Epidermal melanocyte (primary cell): ENCODE results near the gene FAM222B.
"Not testable (repeated sequence)": the region's sequence is repeated elsewhere in the genome, so short reads cannot be mapped to it uniquely, and the experiment has no call there.

Experiments
- DNase-seq: peaks from one replicate; pipeline ENCODE4 v3.0.0; 2011; ENCODE audit warnings: low spot score; ENCODE audit not compliant: insufficient read length

FAM222B gene

DNA sequence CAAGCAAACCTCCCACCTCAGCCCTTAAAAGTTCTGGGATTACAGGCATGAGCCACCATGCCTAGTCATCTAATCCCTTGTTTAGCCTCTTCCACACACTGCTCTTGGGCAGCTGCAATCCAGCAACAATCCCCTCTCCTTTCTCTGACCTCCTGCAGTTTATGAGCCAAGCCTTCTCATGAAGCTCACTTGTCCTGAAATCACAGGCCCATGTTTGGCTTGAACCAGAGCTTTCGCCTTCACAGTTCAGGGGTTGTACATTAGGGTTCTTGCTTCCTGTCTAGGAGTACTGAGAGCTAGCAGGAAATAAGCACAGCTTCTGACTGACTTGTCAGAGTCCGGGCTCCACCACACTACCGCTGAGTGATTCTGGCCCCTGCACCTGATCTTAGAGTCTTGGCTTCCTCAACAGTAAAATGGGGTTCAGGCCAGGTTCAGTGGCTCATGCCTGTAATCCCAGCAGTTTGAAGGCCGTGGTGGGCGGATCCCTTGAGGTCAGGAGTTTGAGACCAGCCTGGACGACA is 28.5 kb upstream of the FAM222B start:
- no peak for DNase-seq

DNA sequence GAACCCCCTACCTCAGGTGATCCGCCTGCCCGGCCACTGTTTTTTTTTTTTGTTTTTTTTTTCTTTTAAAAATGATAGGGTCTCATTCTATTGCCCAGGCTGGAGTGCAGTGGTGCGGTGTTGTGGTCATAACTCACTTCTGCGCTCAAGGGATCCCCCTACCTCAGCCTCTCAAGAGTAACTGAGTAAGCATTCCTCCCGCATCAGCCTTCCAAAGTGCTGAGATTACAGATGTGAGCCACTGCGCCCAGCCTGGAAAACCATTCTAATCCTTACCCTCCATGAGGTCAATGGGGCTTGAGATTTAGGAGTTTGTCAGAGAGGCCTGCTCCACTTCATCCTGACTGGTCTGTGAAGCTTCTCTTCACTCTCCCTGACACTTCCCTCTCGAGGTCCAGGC is 24.7 kb upstream of the FAM222B start:
- DNase-seq: no peak

DNA sequence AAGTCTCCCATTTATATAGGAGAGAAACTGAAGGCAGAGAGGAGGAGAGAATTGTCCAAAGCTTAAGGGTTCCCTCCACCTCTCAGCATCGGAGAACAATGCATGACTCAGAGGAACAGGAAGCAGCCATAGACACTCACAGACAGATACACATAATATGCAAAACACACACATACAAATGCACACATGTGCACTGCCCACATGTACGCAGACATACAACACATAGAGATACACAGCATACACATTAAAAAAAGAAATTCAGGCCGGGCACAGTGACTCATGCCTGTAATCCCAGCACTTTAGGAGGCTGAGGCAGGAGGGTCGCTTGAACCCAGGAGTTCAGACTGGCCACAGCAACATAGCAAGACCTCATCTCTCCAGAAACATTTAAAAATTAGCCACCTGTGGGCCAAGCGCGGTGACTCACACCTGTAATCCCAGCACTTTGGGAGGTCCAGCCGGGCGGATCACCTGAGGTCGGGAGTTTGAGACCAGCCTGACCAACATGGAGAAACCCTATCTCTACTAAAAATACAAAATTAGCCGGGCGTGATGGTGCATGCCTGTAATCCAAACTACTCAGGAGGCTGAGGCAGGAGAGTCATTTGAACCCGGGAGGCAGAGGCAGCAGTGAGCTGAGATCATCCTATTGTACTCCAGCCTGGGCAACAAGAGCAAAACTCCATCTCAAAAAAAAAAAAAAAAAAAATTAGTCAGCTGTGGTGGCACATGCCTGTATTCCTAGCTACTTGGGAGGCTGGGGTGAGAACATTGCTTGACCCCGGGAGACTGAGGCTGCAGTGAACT is 23.6 kb upstream of the FAM222B start:
- DNase-seq: no peak

DNA sequence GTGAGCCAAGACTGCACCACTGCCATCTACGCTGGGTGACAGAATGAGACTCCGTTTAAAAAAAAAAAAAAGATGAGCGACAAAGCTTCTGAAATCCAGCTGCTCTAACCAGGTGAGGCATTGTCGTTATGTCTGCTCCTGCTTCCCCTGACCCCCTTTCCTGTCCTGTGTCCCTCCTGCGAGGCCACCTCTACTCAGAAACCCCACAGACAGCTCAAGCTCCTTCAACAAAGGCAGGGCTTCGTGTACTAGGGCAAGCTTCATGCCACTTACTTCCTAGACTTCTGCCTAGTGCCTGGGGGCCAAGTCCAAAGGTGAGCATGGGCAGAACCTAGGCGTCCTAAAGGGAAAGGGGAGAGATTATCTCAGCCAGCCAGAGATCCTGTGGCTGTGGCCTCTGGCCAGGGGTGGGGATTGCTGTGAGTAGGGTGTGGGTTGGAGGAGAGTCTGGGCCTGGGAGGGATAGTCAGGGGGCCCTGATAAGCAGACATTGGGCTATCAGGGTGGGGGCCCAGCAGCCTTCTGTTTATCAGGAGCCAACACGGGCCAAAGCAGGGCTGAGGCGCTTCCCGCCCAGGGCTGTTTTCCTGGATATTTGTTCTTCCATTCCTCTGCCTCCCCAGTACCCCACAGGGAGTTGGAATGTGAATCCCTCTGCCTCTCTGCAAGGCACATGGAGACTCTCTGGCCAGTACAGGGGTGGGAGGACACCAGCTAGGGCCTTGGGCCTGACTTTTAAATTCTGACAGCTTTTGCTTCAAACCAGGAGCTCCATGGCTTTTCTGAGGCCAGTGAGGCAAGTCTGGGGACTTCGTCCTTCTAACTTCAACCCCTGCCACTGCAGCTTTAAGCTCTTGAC is 22.6 kb upstream of the FAM222B start:
- no peak for DNase-seq

DNA sequence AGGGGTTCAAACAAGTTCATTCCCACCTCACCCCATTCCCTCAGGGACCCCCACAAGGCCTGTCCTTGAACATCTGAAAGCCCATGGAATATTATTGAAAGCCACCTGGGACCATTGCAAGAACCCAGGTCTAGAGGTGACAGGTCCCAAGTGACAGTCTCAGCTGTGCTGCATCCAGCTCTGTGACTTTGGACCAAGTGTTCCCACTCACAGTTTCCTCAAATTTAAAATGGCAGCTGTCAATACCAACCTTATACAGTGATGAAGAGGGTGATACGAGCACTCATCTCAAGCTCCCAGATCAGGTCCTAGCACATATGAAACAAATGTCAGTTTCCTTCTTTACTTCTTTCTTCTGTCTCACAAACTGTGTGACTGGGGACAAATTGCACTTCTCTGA is 21.4 kb upstream of the FAM222B start:
- DNase-seq: no peak

DNA sequence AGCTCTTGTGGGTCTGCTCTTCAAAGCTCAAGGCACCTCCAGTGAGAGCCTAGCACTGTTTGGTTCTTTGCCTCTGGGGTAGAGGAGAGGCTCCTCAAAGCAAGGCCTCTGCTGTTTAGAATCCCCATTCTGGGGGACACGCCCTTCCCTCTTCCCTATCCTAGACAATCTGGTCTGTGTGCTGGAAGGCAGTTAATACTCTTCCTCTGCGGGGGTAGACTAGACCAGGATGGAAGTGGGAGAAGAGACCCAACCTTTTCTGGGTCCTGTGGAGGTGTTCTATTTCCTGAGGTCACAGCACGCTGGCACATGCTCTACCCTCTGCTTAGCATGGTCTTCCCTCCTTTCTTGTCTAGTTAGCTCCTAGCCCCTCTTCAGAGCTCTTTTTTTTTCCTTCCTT is 20.0 kb upstream of the FAM222B start:
- DNase-seq: no peak

DNA sequence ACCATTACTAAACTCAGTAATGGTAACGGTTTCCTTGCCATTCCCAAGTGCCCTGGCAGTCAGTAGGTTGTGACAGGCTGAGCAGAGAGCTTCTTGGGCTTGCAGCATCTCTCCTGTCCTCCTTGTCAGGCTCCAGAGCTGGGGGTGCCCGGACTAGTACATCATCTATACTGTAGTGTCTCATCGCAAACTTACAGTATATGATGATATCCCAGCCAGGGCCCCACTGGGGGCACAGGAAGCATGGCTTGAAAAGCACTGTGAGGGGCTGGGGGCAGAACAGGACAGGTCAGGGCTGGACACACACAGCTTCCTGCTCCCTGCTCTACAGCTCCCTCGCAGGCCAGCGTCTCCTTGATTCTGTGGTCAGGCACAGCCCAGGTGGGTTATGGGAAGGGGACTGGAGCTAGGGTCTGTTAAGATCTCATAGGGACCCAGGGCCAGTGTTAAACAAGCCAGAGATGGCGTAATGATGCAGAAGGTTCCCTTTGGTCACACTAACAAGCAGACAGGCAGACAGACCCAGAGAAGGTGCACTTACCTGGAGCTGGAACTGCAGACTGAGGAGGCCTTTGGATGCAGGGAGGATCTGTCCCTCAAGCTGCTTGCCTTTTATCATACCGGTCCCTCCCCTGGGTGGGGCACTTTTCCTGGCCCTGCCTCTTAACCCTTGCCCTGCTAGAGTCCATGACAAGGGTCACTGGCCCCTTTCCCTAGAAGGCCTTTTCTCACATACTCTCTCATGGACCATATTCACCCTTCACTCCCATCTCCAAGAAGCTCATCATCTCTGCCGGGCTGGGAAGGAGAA is 19.0 kb upstream of the FAM222B start:
- DNase-seq: no peak

DNA sequence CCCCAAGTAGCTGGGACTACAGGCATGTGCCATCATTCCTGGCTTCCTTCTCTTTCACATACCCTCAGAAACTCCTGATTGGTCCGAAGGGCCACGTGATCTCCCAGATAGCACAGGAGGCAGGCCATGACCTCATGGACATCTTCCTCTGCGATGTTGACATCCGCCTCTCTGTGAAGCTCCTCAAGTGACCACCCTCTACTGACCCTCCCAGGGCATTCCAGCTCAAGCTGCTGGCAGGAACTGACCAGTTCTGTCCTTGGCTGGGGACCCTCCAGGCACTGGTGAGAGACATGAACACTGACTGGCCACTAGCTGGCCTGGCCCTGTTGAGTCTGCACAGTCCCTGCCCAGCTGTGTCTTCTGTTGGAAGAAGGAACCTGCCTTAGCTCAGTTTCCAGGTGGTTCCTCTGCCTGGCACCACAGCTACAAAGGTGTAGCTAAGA is 17.8 kb upstream of the FAM222B start:
- DNase-seq: no peak

DNA sequence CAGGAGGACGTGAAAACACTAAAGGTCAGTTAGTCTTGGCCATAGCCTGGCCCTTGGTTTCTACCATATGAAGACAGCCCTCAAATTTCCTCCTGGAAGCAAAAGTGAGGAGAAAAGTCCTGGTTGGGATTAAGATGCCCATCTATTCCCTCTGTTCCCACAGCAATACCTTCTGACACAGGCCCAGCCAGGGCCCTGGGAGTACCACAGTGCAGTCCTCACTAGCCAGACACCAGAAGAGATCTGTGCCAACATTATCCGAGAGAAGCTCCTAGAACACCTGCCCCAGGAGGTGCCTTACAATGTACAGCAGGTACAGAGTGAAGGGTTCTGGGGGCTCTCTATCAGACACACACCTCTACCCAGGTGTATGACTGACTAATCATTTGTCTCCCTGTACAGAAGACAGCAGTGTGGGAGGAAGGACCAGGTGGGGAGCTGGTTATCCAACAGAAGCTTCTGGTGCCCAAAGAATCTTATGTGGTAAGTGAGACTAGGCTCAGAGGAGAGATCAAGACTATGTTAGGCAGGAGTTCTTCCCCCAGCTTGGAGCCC is 16.3 kb upstream of the FAM222B start:
- DNase-seq: no peak

DNA sequence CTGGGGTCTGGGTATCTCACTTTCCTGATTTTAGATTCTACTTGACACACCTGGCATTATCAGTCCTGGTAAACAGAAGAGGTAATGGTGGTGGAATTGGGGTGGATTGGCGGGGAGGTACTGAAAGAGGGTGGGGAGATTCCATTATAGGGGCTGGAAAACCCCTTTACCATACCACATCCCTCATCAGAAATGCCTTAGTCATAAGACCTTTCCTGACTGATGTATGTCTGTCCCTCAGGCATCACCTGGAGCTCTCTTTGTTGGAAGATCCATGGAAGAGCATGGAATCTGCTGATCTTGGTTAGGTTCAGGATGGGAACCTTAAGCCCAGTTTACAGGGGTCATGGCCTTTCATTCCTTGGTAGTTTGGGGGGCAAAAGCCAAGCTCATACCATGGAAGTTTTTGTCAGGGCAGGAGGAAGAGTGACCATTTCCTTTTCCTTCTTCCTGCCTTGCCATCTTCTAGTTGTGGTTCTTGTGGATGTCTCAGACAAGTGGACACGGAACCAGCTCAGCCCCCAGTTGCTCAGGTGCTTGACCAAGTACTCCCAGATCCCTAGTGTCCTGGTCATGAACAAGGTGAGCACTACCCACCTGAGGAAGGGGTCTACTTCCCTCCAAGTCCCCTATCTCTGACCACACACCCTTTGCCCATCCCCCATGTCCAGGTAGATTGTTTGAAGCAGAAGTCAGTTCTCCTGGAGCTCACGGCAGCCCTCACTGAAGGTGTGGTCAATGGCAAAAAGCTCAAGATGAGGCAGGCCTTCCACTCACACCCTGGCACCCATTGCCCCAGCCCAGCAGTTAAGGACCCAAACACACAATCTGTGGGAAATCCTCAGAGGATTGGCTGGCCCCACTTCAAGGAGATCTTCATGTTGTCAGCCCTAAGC is 15.6 kb upstream of the FAM222B start:
- DNase-seq: no peak

DNA sequence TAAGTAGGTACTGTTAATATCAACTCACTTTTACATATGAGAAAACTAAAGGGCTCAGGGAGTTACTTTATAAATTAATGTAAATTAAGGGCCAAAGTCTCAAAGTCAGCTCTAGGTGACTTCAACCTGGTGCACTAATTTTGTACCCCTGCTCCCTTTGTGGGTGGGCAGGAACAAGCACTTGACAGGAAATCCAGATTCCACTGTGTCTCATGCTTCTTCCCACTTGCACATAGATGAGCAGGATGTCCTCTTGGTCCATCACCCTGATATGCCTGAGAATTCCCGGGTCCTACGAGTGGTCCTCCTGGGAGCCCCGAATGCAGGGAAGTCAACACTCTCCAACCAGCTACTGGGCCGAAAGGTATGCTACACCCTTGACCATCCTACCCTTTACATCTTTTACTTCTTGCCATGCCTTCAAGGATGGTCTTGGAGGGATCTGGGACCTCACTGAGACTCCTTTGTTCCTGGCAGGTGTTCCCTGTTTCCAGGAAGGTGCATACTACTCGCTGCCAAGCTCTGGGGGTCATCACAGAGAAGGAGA is 13.5 kb upstream of the FAM222B start:
- DNase-seq: no peak

DNA sequence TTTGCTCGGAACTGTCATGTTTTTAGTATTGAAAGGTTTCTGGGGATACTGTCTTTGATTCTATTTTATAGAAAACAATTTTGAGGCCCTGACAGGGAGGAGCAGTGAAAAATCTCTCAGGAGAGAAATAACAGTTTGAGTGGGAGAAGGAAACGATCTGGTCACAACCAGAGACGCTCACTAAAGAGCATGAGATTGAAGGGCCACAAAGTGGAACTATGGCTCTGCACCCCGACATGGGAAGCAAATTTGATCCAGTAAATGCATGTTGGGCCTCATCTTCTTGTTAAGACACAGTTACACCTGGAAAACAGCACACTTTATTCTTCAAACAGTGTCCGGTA is 12.7 kb upstream of the FAM222B start:
- DNase-seq: no peak

DNA sequence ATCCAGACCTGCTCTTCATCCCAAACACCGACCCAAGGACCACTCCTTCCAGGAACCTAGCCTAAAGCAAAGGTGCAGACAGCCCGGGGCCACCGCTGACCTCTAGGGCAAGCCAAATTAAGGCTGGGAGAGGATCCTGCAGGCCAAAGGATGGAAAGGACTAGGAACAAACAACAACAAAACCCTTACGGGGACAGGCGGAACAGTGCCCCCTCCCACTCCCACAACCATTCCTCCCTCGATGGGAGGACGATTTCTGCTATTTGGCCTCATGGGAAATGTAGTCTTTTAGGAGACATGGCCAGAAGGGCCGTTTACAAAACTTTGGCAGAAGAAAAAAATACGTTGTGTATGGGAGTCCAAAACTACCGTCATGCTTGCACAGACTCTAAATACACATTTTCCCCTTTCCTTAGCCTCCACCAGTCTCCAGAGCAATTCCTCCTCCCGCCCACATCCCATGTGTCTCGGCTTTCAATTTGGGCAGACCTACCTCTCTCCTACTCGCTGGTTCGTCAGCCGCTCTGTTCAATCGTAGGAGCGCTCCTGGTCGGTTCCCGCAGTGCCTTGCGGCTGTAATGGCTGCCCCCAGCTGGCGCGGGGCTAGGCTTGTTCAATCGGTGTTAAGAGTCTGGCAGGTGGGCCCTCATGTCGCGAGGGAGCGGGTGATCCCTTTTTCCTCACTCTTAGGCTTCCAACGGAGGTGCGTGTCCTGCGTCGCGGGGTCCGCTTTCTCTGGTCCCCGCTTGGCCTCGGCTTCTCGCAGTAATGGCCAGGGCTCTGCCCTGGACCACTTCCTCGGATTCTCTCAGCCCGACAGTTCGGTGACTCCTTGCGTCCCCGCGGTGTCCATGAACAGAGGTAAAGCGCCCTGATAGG is 12.1 kb upstream of the FAM222B start, which contains the start of gene ERAL1:
Gene ERAL1 (plus strand): TSS at position 560 of the 879 bp plus-strand sequence. CDS start 19 bp downstream, at position 579.
- peak; percentile 95 for DNase-seq

DNA sequence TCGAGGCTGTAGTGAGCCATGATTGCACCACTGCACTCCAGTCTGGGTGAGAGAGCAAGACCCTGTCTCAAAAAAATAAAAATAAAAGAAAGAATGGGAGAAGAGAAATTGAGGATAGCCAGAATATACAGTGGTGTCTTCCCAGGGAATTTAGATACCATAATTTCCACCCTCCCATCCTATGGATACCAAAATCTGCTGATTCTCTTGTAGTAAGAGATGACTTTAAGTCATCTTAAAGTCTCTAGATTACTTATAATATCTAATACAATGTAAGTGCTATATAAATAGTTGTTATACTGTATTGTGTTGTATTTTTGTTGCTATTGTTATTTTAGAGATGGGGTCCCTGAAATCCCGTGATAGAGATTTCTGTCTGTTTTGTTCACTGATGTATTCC is 10.7 kb upstream of the FAM222B start:
- no peak for DNase-seq

DNA sequence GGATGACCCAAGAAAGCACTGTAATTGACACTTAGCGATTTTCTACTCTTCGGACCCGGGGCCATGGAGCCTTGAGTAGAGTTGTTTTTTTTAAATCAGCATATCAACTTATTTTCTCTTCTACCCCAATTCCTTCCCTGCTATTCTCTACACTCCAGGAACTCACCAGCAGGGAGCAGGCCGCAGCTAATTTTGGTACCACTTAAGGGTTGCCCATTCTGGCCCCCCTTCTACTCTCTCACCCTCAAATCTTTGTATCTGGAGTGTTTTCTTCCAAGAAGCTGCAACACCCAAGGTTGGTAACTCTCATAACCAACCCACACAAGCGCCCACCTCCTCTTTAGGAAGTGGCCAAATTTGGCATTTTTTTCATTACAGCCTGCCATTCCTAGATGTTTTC is 6.7 kb upstream of the FAM222B start:
- no peak for DNase-seq

DNA sequence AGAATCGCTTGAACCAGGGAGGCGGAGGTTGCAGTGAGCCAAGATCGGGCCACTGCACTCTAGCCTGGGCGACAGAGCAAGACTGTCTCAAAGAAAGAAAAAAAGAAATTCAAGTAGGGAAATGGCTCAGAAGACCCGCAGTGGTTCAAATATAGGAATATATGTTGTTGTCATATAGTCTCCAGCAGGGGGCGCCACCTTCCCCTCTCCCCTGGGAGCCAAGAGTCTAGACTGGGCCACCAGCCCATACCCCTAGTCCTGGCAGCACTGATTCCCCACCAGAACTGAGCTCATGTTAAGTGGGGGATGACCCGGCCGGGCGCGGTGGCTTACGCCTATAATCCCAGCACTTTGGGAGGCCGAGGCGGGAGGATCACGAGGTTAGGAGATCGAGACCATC is 6.1 kb upstream of the FAM222B start:
- not testable (repeated sequence) for DNase-seq

DNA sequence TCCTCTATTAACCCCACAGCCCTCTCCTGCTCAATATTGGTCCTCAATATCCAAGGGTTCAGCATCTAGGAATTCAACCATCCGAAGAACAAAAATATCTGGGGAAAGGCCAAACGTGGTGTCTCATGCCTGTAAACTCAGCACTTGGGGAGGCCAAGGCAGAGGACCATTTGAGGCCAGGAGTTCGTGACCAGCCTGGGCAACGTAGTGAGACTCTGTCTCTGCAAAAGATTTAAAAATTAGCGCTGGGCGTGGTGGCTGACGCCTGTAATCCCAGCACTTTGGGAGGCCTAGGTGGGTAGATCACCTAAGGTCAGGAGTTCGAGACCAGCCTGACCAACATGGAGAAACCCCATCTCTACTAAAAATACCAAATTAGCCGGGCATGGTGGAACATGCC is 4.1 kb upstream of the FAM222B start:
- DNase-seq: not testable (repeated sequence)

DNA sequence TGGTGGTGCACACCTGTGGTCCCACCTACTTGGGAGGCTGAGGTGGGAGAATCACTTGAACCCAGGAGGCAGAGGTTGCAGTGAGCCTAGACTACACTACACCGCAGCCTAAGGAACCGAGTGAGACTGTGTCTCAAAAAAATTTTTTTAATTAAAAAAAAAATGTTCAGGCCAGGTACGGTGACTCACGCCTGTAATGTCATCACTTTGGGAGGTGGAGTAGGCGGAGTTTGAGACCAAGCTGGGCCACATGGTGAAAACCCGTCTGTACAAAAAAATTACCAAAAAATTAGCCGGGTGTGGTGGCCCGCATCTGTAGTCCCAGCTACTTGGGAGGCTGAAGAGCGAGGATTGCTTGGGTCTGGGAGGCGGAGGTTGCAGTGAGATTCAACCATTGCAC is 3.6 kb upstream of the FAM222B start:
- no peak for DNase-seq

DNA sequence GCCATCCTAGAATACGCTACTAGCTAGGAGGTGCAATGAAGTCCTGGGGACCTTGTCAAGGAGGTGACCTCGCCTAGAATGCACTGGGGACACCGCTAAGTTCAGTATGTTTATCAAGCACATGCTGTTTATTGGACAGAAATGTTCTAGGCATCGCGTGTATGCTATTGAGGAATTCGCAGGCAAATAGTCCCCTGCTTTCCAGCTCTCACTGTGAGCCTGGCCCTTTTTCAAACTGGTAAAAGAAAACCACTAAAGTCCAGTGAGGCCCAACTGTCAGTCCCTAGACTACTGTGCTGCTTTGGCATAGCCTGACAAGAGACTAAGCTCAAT is 1.2 kb upstream of the FAM222B start:
- DNase-seq: no peak
